Astrocyte of the spinal cord (primary cell): ENCODE results near the gene ITFG1.
"Not testable (repeated sequence)": the region's sequence is repeated elsewhere in the genome, so short reads cannot be mapped to it uniquely, and the experiment has no call there.

Experiments used
- DNase-seq: peaks from one replicate; pipeline ENCODE4 v3.0.0; 2011; ENCODE audit warnings: low read depth, low spot score
- H3K4me3 ChIP-seq: 2 replicates; pipeline ENCODE4 v1.5.1; 2011; ENCODE audit warnings: low read depth, mild to moderate bottlenecking, low read length, moderate library complexity
- in situ Hi-C: cut with HindIII; loops from 2 replicates; pipeline ENCODE4 v1.10.0; 2017; ENCODE audit warnings: low sequenced_read_pairs
- TF ChIP-seq, protein P1 (sequence below): IDR thresholded peaks from 2 replicates; pipeline ENCODE4 v1.5.1; 2012; ENCODE audit warnings: low read depth, mild to moderate bottlenecking, low read length, inconsistent platforms

ITFG1 gene

DNA sequence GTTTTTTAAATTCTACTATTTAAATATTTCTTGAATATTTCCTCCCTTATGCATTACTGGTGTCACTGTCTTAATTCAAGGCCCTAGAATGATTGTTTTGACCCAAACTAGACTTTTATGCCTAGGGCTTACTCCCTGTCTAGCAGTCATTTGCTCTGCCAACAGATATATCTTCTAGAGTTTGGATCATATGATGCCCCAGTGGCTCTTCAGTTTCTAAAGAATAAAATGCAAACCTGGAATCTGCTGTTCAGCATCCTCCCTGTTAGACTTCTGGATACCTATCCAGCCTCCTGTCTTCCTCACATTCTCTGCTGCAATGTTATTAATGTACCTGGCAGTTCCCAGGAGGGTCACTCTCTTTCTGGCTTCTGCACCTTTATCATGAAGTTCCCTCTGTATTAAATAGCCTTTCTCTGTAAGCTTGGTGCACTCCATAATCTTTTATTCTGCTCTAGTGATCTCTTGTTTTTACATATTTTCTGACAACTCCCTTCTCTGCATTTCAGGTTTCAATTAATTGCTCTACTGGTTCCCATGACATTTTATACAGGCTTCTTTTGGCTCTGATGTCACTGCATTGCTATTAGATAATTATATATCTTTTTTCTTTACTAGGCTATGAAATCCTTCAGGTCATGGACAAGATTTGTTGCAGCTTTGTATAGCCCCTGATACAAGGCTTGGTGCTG is 15.9 kb upstream of the ITFG1 start:
- no peak overlapping the region for H3K4me3 ChIP-seq
- TF ChIP-seq, protein P1, sequence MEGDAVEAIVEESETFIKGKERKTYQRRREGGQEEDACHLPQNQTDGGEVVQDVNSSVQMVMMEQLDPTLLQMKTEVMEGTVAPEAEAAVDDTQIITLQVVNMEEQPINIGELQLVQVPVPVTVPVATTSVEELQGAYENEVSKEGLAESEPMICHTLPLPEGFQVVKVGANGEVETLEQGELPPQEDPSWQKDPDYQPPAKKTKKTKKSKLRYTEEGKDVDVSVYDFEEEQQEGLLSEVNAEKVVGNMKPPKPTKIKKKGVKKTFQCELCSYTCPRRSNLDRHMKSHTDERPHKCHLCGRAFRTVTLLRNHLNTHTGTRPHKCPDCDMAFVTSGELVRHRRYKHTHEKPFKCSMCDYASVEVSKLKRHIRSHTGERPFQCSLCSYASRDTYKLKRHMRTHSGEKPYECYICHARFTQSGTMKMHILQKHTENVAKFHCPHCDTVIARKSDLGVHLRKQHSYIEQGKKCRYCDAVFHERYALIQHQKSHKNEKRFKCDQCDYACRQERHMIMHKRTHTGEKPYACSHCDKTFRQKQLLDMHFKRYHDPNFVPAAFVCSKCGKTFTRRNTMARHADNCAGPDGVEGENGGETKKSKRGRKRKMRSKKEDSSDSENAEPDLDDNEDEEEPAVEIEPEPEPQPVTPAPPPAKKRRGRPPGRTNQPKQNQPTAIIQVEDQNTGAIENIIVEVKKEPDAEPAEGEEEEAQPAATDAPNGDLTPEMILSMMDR: no peak
- in situ Hi-C loops: no loop called here
- DNase-seq: no peak

DNA sequence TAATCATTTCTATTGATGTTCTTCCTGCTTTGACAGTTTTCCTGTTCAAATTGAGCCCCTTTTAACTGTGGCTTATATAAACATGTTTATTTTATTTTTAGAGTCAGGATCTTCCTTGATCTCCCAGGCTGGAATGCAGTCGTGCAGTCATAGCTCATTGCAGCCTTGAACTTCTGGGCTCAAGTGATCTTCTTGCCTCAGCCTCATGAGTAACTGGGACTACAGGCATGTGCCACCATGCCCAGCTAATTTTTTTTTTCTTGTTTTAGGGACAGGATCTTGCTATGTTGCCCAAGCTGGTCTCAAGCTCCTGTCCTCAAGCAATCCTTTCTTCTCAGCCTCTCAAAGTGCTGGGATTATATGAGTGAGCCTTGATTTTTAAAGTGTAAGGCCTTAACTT is 14.9 kb upstream of the ITFG1 start:
- H3K4me3 ChIP-seq: no peak overlapping the region
- in situ Hi-C loops: no loop called here
- TF ChIP-seq, protein P1: no peak
- DNase-seq: no peak

DNA sequence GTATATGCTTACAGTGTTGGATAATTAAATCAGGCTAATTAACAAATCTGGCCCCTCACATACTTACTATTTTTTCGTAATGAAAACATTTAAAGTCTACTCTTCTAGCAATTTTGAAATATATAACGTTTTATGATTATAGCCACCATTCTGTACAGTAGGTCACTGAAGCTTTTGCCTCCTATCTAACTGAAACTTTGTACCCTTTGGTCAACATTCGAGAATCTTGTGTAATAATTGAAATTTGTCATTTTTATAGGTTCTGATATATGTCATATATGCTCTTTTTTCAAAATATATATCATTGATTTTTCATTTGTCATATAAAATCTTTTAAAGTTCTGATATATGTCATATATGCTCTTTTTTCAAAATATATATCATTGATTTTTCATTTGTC is 12.9 kb upstream of the ITFG1 start:
- in situ Hi-C loops: no loop called here
- no peak for DNase-seq
- H3K4me3 ChIP-seq: no peak overlapping the region
- TF ChIP-seq, protein P1: no peak

DNA sequence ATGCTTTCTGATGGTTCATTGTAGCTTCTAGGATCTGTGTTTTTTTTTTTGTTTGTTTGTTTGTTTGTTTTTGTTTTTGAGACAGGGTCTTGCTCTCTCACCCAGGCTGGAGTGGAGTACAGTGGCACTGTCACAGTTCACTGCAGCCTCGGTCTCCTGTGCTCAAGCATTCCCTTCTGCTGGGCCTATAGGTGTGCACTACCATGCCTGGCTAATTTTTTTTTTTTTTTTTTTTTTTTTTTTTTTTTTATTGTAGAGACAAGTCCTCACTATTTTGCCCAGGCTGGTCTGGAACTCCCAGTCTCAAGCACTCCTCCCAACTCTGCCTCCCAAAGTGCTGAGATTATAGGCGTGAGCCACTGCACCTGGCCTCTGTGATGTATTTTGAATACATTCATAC is 12.1 kb upstream of the ITFG1 start:
- DNase-seq, in situ Hi-C loops: not testable (repeated sequence)

DNA sequence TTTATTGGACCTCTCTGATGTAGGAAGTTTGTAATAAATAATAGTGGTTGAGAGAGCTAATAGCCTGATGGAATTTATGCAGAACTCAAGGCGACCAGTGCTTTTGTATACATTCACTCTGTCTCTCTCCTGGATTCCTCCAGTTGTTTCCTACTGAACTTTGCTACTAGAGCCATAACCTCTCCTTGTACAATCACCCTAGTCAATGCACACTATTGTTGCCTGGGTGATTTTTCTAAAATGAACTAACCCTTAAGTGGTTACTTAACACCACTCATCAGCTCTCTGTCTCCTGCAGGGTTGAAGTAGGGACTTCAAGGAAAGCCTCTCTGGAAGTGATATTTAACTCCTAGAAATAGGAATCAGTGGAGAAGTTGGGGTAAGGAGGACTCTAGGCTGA is 9.9 kb upstream of the ITFG1 start:
- DNase-seq: no peak
- in situ Hi-C loops: no loop called here
- TF ChIP-seq, protein P1: no peak
- H3K4me3 ChIP-seq: no peak overlapping the region

More for the DNA sequence above, 12.1 kb upstream of the ITFG1 start:
- not testable (repeated sequence) for H3K4me3 ChIP-seq

DNA sequence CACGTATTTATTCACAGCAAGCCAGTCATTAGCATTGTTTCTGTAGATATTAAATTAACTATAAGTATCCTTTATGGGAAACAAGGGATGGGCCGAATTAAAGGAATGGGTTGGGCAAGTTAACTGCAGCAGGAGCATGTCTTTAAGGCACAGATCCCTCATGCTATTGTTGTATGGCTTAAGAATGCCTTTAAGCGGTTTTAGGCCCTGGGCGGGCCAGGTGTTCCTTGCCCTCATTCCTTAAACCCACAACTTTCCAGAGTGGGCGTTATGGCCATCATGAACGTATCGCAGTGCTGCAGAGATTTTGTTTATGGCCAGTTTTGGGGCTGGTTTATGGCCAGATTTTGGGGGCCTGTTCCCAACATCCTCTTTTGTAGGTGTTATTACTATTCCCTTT is 9.3 kb upstream of the ITFG1 start:
- H3K4me3 ChIP-seq: no peak overlapping the region
- TF ChIP-seq, protein P1: no peak
- in situ Hi-C loops: no loop called here
- no peak for DNase-seq

DNA sequence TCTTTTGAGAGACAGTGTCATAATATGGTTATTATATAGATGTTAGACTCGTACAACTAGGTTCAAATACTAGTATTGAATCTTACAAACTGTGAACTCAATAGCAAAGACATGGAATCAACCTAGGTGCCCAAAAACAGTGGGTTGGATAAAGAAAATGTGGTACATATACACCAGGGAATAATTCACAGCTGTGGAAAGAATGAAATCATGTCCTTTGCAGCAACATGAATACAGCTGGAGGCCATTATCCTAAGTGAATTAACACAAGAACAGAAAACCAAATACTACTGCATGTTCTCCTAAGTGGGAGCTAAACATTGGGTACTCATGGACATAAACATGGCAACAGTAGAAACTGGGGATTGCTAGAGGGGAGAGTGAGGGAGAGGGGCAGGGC is 8.4 kb upstream of the ITFG1 start:
- no peak overlapping the region for H3K4me3 ChIP-seq
- no peak for DNase-seq
- in situ Hi-C loops: no loop called here
- TF ChIP-seq, protein P1: no peak

DNA sequence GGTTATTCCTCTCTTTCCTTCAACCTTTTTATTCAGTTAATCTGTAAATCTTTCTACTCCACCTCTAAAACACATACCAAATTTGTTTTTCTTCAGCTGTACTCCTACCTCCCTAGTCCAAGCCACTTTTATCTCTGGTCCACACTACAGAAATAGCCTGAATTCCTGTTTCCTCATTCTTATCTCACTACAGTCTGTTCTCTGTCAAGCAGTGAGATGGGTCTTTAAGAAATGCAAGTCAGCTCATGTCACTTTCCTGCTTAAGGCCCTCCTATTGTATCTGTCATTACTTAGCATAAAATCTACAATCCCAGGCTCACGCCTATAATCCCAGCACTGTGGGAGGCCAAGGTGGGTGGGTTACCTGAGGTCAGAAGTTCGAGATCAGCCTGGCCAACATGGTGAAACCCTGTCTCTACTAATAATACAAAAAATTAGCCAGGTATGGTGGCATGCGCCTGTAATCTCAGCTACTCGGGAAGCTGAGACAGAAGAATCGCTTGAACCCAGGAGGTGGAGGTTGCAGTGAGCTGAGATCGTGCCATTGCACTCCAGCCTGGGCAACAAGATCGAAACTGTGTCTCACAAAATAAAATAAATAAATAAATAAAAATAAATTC is 7.3 kb upstream of the ITFG1 start:
- H3K4me3 ChIP-seq, DNase-seq, in situ Hi-C loops: not testable (repeated sequence)
